Testis (tissue), 3 donors: ENCODE results near the gene CYB5A. TPM values are rescaled to one million over a fixed set of nuclear protein-coding genes. Genes with fewer than 3 reads are reported as not detected.

Experiments
- DNase-seq: peaks from one replicate; pipeline ENCODE4 v3.0.0-alpha.2; 2019
- H3K27ac ChIP-seq, 2 donors: fragments of 200-600 bp; sonication (generic); one replicate each; pipeline ENCODE4 v1.5.1; 2019
- H3K27me3 ChIP-seq: fragments of 200-600 bp; sonication (generic); one replicate; pipeline ENCODE4 v1.5.1; 2019
- H3K36me3 ChIP-seq: fragments of 200-600 bp; sonication (generic); one replicate; pipeline ENCODE4 v1.5.1; 2017; ENCODE audit warnings: low read depth; ENCODE audit errors: missing control alignments
- H3K4me1 ChIP-seq: fragments of 200-600 bp; sonication (generic); one replicate; pipeline ENCODE4 v1.5.1; 2019
- H3K4me3 ChIP-seq, 2 donors: fragments of 200-600 bp; sonication (generic); one replicate each; pipeline ENCODE4 v1.5.1; 2017 to 2019
- H3K9me3 ChIP-seq: fragments of 200-600 bp; sonication (generic); one replicate; pipeline ENCODE4 v1.5.1; 2017
- POLR2A ChIP-seq: fragments of 450-650 bp; IDR thresholded peaks from one replicate; pipeline ENCODE4 v1.6.1; 2017; ENCODE audit warnings: antibody characterized with exemption, mild to moderate bottlenecking, moderate library complexity
- WGBS, 2 donors: methylation state at CpG; one replicate each; pipeline ENCODE4 v1.1.5; 2018; 5-methylcytosine and 5-hydroxymethylcytosine counted together
- intact Hi-C: fragments of 100-400 bp; cut with DNase I; formaldehyde crosslinking; loops from one replicate; pipeline ENCODE4 v1.15.1; 2023; ENCODE audit warnings: low total_unique reads
- polyA plus RNA-seq: library from polyadenylated mRNA; stranded (reverse); fragments of 350-450 nt; fragmentation: Illumina TruSeq; extraction: RNeasy Lipid Tissue Mini Kit (QIAGEN cat#74804); gene quantifications from one replicate; pipeline ENCODE4 v1.2.3, GENCODE V29; 2014; ENCODE audit warnings: low read depth, low replicate concordance; ENCODE audit not compliant: insufficient read depth
- total RNA-seq, 2 donors: library from RNA; depleted of rRNA; stranded (reverse); fragments of >200 nt; gene quantifications; one replicate each; pipeline ENCODE4 v1.2.3, GENCODE V29; 2016
- TF ChIP-seq, protein P1 (sequence below), 3 experiments: fragments of 450-650 bp in 2 of 3; fragments of 200-600 bp in 1 of 3; sonication (generic) in 1 of 3; IDR thresholded peaks; one replicate each; pipeline ENCODE4 v1.5.1; 2016 to 2019; ENCODE audit warnings: antibody characterized with exemption in 3 of 3, mild to moderate bottlenecking in 2 of 3, moderate library complexity in 1 of 3

Gene CYB5A
- total and polyA plus RNA-seq, 3 donors from 2014 or later: 77.2 to 126 (median 96.0) TPM

DNA sequence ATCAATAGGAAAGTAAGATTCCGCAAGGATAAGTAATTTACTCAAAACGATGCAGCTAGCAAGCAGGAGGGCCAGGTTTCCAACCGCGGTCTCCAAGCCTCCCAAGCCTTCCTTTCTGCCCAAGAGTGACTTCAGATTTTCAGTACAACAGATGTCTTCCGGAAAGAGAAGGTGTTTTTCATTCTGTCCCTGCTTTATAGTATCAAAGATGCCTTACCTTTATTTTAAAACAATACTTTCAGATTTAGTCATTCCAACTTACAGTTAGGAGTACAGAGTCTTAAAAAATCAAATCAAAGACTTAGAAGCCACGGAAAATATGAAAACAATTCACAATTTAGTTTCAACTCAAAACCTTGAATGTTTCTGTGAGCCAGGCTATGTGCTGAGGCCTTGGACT lies 43.6 kb downstream of the CYB5A start:
- Histone ChIP-seq H3K4me1 (peaks cover 9% of the 10 kb centered on the region), H3K9me3 (no peaks in the 10 kb centered on the region), H3K36me3 (no peaks in the 10 kb centered on the region), H3K27ac (no peak overlapping the region), H3K27me3 (no peaks in the 10 kb centered on the region), H3K4me3 (no peak overlapping the region)
- 92 to 94% methylated on average over 6 of the region's 6 CpGs for WGBS, 2 donors
- no peak for DNase-seq
- intact Hi-C loops: no loop called here
- no peak for TF ChIP-seq POLR2A
- TF ChIP-seq, protein P1, sequence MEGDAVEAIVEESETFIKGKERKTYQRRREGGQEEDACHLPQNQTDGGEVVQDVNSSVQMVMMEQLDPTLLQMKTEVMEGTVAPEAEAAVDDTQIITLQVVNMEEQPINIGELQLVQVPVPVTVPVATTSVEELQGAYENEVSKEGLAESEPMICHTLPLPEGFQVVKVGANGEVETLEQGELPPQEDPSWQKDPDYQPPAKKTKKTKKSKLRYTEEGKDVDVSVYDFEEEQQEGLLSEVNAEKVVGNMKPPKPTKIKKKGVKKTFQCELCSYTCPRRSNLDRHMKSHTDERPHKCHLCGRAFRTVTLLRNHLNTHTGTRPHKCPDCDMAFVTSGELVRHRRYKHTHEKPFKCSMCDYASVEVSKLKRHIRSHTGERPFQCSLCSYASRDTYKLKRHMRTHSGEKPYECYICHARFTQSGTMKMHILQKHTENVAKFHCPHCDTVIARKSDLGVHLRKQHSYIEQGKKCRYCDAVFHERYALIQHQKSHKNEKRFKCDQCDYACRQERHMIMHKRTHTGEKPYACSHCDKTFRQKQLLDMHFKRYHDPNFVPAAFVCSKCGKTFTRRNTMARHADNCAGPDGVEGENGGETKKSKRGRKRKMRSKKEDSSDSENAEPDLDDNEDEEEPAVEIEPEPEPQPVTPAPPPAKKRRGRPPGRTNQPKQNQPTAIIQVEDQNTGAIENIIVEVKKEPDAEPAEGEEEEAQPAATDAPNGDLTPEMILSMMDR (IDR thresholded peaks at IDR 0.05): no peak

DNA sequence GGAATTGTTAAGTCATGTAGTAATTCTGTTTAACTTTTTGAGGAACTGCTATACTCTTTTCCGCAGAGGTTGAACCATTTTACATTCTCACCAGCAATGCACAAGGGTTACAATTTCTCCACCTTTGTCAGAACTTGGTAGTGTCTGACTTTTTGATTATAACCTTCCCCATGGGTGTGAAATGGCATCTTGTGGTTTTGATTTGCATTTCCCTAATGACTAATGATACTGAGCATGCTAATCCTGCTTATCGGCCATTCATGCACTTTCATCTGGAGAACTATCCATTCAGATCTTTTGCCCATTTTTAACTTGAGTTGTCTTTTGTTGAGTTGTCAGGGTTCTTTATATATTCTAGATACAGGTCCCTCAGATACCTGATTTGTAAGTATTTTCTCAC lies 47.2 kb downstream of the CYB5A start:
- TF ChIP-seq, protein P1 (IDR thresholded peaks at IDR 0.05): no peak
- TF ChIP-seq POLR2A: no peak
- intact Hi-C loops: no loop called here

DNA sequence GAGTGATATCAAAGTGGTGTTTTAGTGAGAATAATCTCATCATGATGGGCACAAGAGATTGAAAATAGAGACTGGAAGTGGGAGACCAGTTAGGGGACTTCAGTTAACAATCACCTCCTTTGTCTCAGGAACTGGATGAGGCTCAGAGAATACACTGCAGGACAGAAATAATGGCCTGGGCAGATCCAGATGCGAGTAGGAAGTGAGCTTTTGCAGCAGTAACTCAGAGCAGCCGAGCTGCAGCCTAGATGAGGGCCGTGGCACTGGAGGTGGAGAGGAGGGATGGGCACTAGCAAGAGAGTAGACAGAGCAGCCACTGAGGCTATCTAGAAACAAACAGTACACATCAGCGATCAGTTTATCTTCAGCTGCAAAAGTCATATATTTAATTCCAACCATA lies 48.6 kb downstream of the CYB5A start:
- no peaks in the 10 kb centered on the region for H3K36me3 ChIP-seq
- intact Hi-C loops: no loop called here

More for the DNA sequence above, 47.2 kb downstream of the CYB5A start:
- WGBS, 2 donors: 89 to 97% methylated on average over 2 of the region's 2 CpGs
- DNase-seq: no peak
- Histone ChIP-seq H3K4me3 (no peak overlapping the region), H3K9me3 (no peaks in the 10 kb centered on the region), H3K27ac (no peak overlapping the region), H3K4me1 (peaks cover 7% of the 10 kb centered on the region), H3K36me3 (no peaks in the 10 kb centered on the region), H3K27me3 (no peaks in the 10 kb centered on the region)

DNA sequence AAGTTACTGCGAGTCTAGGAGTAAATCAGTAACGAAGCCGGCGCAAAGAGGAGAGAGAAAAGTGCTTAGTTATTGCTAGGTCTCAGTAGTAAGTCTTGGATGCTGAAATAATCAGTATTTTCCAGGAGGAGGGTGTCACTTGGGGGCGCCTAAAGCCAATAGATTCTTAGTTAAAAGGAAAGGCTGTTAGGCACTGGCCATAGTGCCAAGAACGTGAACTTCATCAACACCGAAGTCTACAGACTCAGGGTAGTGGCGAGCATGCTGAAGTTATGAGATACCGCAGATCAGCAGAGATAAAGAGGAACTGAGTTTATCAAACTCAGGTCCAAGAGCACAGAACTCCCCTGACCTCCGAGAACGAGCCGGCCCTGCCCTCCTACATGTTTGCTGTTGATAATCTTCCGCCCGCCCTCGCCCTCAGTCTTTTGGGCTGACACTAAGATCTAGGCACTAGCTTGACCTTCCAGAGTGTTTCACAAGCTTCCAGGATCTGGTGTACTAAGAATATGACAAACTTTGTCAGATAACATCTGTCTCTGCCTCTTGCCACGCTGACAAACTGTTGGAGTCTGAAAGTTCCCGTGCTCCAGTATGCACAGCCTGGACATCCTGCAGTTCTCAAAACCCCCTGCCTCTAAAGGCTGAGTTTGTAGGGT lies 49.2 kb downstream of the CYB5A start:
- no peak for TF ChIP-seq POLR2A
- TF ChIP-seq, protein P1 (IDR thresholded peaks at IDR 0.05): no peak
- H3K27ac ChIP-seq: no peak overlapping the region
- WGBS, 2 donors: 40 to 48% methylated on average over 17 of the region's 17 CpGs
- H3K27me3 ChIP-seq: no peaks in the 10 kb centered on the region
- intact Hi-C loops: no loop called here
- H3K36me3 ChIP-seq: no peaks in the 10 kb centered on the region
- peak; percentile 64 for DNase-seq
- no peaks in the 10 kb centered on the region for H3K9me3 ChIP-seq
- H3K4me1 ChIP-seq: peaks cover 7% of the 10 kb centered on the region
- no peak overlapping the region for H3K4me3 ChIP-seq

More for the DNA sequence above, 48.6 kb downstream of the CYB5A start:
- Histone ChIP-seq H3K27ac (no peak overlapping the region), H3K27me3 (no peaks in the 10 kb centered on the region), H3K9me3 (no peaks in the 10 kb centered on the region), H3K4me3 (no peak overlapping the region), H3K4me1 (peaks cover 7% of the 10 kb centered on the region)
- 40 to 50% methylated on average over 4 of the region's 4 CpGs for WGBS, 2 donors
- DNase-seq: no peak
- TF ChIP-seq POLR2A: no peak
- TF ChIP-seq, protein P1 (IDR thresholded peaks at IDR 0.05): no peak

DNA sequence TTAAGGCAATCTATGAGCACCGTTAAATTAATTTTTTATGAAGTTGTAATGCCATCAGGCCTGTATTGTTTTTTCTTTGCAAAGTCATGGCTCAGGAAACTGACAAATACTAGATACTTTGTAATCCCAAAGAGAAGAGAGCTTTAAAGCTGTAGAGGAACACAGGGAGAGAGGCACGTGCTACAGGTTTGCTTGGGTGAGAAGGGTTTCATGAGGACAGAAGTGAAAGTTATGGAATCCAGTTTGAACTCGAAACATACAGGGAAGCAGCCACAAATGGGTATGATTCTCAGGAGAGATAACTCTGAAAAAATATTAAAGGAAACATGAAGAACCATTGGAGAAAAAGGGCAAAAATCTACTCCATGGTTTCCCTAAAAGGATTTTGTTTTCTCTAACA lies 49.8 kb downstream of the CYB5A start:
- Histone ChIP-seq H3K27ac (no peak overlapping the region), H3K4me1 (peaks cover 7% of the 10 kb centered on the region), H3K4me3 (no peak overlapping the region), H3K36me3 (no peaks in the 10 kb centered on the region), H3K27me3 (no peaks in the 10 kb centered on the region), H3K9me3 (no peaks in the 10 kb centered on the region)
- TF ChIP-seq, protein P1 (IDR thresholded peaks at IDR 0.05): no peak
- no peak for TF ChIP-seq POLR2A
- 61 to 70% methylated on average over 3 of the region's 3 CpGs for WGBS, 2 donors
- intact Hi-C loops: no loop called here
- DNase-seq: no peak
